Measurements from ENCODE around the gene PLA2R1.

- TF ChIP-seq CTCF (conservative IDR thresholded peaks at IDR 0.05; ENCODE audit: low read depth, low read length) (no peak), EZH2 (IDR thresholded peaks at IDR 0.05; ENCODE audit: low read length, unreplicated experiment) (no peak), EZH2phosphoT487 (IDR thresholded peaks at IDR 0.05; ENCODE audit: borderline replicate concordance, low read length) (no peak)
Measured at GRCh38 chr2:159913900-159914299, 148.5 kb downstream of the PLA2R1 start.

All from PC-3 (cell line).